HepG2 (cell line): ENCODE measurements around the gene FXYD5.

Experiments used
- HMGXB4 ChIP-seq, 2 experiments: sonication (generic) in 1 of 2; formaldehyde crosslinking in 1 of 2; IDR thresholded peaks; 2 replicates each; pipeline versions ENCODE4 v1.4.0 to v1.6.1; 2018 to 2020; ENCODE audit warnings: missing genetic modification reagents in 2 of 2, borderline replicate concordance in 1 of 2, low read depth in 1 of 2, mild to moderate bottlenecking in 1 of 2, missing biosample characterization in 1 of 2
- TRAFD1 ChIP-seq: sonication (generic); formaldehyde crosslinking; IDR thresholded peaks from 2 replicates; pipeline ENCODE4 v1.5.1; 2020; ENCODE audit warnings: missing genetic modification reagents, mild to moderate bottlenecking, borderline replicate concordance

DNA sequence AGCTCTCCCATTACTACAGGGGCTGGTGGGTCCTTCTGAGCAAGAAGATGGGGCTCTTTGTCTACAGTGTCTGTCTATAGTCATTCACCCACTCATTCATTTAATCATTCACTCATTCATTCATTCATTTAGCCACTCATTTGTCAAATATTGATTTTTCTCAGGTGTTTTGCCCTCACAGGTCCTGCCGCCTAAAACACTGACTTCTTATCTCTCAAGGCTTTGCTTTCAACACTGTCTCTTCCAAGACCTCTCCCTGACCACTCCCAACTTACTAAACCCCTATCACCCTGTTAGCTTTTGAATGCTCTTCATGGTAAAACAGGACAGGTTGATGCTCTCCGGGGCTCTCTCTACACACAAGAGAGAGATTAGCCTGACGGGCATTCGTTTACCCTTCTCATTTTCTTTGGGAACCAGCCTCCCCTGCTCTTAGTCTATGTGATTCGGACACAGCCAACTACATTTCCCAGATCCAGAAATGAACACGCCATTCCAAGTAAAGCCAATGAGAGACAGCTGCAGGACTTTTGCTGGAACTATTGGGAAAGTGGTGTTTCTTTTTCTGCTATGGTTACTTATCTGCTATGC lies 51.3 kb downstream of the FXYD5 start:
- TF ChIP-seq TRAFD1 (CRISPR knock-in tag): no peak
- no peak for TF ChIP-seq HMGXB4 (CRISPR knock-in tag; IDR thresholded peaks at IDR 0.05; ENCODE audit: borderline replicate concordance in 1 of 2, low read depth in 1 of 2)
